H1 (cell line): ENCODE data around the gene PIEZO1.

Source experiments
- CBX8 ChIP-seq: fragments of 300-800, 300-1000 bp; sonication (generic); IDR thresholded peaks from 2 replicates; pipeline ENCODE4 v1.7.1; 2016; ENCODE audit warnings: low read depth, low read length, borderline replicate concordance
- CHD2 ChIP-seq: IDR thresholded peaks from 2 replicates; pipeline ENCODE4 v1.6.1; 2012; ENCODE audit warnings: low read length, improper control_type of control experiment
- EGR1 ChIP-seq: IDR thresholded peaks from 2 replicates; pipeline ENCODE4 v1.6.1; 2011; ENCODE audit warnings: low read depth, low read length, borderline replicate concordance
- EP300 ChIP-seq, 2 experiments: IDR thresholded peaks; 1 replicate in 1 of 2; 2 replicates in 1 of 2; pipeline ENCODE4 v1.6.1; 2011 to 2012; ENCODE audit warnings: low read depth in 2 of 2, low read length in 2 of 2, mild to moderate bottlenecking in 2 of 2, borderline replicate concordance in 1 of 2, inconsistent platforms in 1 of 2, moderate library complexity in 1 of 2
- JUND ChIP-seq: IDR thresholded peaks from 2 replicates; pipeline ENCODE4 v1.6.1; 2011; ENCODE audit warnings: mild to moderate bottlenecking, improper control_type of control experiment, low read length
- NRF1 ChIP-seq: IDR thresholded peaks from 2 replicates; pipeline ENCODE4 v1.6.1; 2011; ENCODE audit warnings: mild to moderate bottlenecking, low read depth, low read length, improper control_type of control experiment
- POLR2A ChIP-seq, 2 experiments: IDR thresholded peaks; 1 replicate in 1 of 2; 2 replicates in 1 of 2; pipeline ENCODE4 v1.6.1; 2011; ENCODE audit warnings: low read depth in 2 of 2, low read length in 2 of 2, mild to moderate bottlenecking in 2 of 2; ENCODE audit errors: control extremely low read depth in 1 of 2
- POLR2AphosphoS5 ChIP-seq: IDR thresholded peaks from 2 replicates; pipeline ENCODE4 v1.6.1; 2011; ENCODE audit warnings: low read depth, low read length
- POU5F1 ChIP-seq: IDR thresholded peaks from 2 replicates; pipeline ENCODE4 v1.6.1; 2011; ENCODE audit warnings: low read depth, mild to moderate bottlenecking, low read length, moderate library complexity
- SP1 ChIP-seq: IDR thresholded peaks from 2 replicates; pipeline ENCODE4 v1.6.1; 2011; ENCODE audit warnings: low read depth, low read length
- TAF1 ChIP-seq: IDR thresholded peaks from 2 replicates; pipeline ENCODE4 v1.6.1; 2011; ENCODE audit warnings: mild to moderate bottlenecking, low read depth, low read length
- TF ChIP-seq, protein P1 (sequence below), 3 experiments: IDR thresholded peaks; 1 replicate in 2 of 3; 2 replicates in 1 of 3; pipeline versions ENCODE4 v1.5.1 to v1.6.1; 2011; ENCODE audit warnings: low read length in 3 of 3, mild to moderate bottlenecking in 3 of 3, inconsistent platforms in 2 of 3, low read depth in 1 of 3, moderate library complexity in 1 of 3; ENCODE audit not compliant: insufficient read depth in 1 of 3; ENCODE audit errors: control extremely low read depth in 1 of 3

DNA sequence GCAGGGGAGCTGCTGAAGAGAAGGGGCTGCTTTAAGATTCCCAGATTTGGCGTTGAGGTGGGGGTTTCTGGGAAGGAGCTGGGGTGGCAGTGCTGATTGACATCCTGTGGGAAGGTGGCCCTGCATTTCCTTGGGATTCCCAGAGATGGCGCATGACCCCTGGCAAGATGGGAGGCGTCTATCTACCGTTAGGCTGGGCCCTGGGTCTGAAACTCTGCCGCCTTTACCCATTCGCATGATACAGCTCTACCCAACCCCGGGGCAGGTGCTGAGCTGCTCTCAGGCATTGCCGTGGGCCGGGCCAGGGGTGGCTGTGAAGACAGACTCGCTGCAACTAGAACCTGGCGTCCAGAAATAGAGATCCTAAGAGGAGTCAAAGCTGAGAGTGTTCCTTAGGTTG, 112.2 kb downstream of the PIEZO1 start:
- TF ChIP-seq POLR2AphosphoS5 (no peak), EP300 (IDR thresholded peaks at IDR 0.05; ENCODE audit: borderline replicate concordance in 1 of 2, low read depth in 2 of 2, low read length in 2 of 2) (no peak), NRF1 (no peak), TAF1 (no peak), JUND (no peak), CBX8 (no peak), POLR2A (IDR thresholded peaks at IDR 0.05; ENCODE audit: control extremely low read depth in 1 of 2, low read depth in 2 of 2, low read length in 2 of 2) (no peak), EGR1 (no peak), SP1 (no peak), POU5F1 (no peak), CHD2 (no peak)
- TF ChIP-seq, protein P1, sequence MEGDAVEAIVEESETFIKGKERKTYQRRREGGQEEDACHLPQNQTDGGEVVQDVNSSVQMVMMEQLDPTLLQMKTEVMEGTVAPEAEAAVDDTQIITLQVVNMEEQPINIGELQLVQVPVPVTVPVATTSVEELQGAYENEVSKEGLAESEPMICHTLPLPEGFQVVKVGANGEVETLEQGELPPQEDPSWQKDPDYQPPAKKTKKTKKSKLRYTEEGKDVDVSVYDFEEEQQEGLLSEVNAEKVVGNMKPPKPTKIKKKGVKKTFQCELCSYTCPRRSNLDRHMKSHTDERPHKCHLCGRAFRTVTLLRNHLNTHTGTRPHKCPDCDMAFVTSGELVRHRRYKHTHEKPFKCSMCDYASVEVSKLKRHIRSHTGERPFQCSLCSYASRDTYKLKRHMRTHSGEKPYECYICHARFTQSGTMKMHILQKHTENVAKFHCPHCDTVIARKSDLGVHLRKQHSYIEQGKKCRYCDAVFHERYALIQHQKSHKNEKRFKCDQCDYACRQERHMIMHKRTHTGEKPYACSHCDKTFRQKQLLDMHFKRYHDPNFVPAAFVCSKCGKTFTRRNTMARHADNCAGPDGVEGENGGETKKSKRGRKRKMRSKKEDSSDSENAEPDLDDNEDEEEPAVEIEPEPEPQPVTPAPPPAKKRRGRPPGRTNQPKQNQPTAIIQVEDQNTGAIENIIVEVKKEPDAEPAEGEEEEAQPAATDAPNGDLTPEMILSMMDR (IDR thresholded peaks at IDR 0.05; ENCODE audit: control extremely low read depth in 1 of 3, insufficient read depth in 1 of 3, low read depth in 1 of 3, low read length in 3 of 3), result peak; percentile 77 to 92 (median 90)
